GM21360 (cell line): ENCODE results near the gene GDE1.
A peak's percentile ranks its signal among the peaks of the same experiment; 100 is the strongest.
"Not testable (repeated sequence)": the region's sequence is repeated elsewhere in the genome, so short reads cannot be mapped to it uniquely, and the experiment has no call there.

ENCODE experiments used
- ATAC-seq: cut with Tn5 transposase; IDR thresholded peaks from one replicate; pipeline ENCODE4 v1.9.1; 2021; ENCODE audit warnings: mild to moderate bottlenecking, moderate library complexity; ENCODE audit not compliant: unreplicated experiment

GDE1 gene

GRCh38 chr16:19521471-19522396 is at the start of gene GDE1:
Gene GDE1, minus strand, starts transcription at chr16:19522098. Its CDS starts 134 bp downstream, at chr16:19521964.
- peak; percentile 65 for ATAC-seq

- no peak for ATAC-seq
Observed at GRCh38 chr16:19567560-19567959, 45.7 kb upstream of the GDE1 start.

GRCh38 chr16:19566362-19566761 is 44.5 kb upstream of the GDE1 start:
- ATAC-seq, result no peak

GRCh38 chr16:19563377-19563776 is 41.5 kb upstream of the GDE1 start:
- ATAC-seq, result no peak

- ATAC-seq, result no peak
Observed at GRCh38 chr16:19560078-19560477, 38.2 kb upstream of the GDE1 start.

GRCh38 chr16:19559242-19559910 is 37.5 kb upstream of the GDE1 start:
- ATAC-seq, result no peak

GRCh38 chr16:19555938-19556771 is 34.3 kb upstream of the GDE1 start:
- no peak for ATAC-seq

GRCh38 chr16:19555186-19555937 is 33.5 kb upstream of the GDE1 start, which contains the start of gene VPS35L:
Gene VPS35L, plus strand, starts transcription at chr16:19555703. Its CDS starts 27 bp downstream, at chr16:19555730.
- ATAC-seq, result peak; percentile 94

- no peak for ATAC-seq
Observed at GRCh38 chr16:19549673-19550072, 27.8 kb upstream of the GDE1 start.

- no peak for ATAC-seq
Observed at GRCh38 chr16:19548144-19548543, 26.2 kb upstream of the GDE1 start.

- not testable (repeated sequence) for ATAC-seq
Observed at GRCh38 chr16:19543278-19543996, 21.5 kb upstream of the GDE1 start.

- no peak for ATAC-seq
Observed at GRCh38 chr16:19542138-19542821, 20.4 kb upstream of the GDE1 start.

- ATAC-seq, result no peak
Observed at GRCh38 chr16:19540241-19540970, 18.5 kb upstream of the GDE1 start.

GRCh38 chr16:19532601-19533000 is 10.7 kb upstream of the GDE1 start:
- ATAC-seq, result no peak

GRCh38 chr16:19528666-19529065 is 6.8 kb upstream of the GDE1 start:
- no peak for ATAC-seq

GRCh38 chr16:19527161-19527560 is 5.3 kb upstream of the GDE1 start:
- ATAC-seq, result no peak

GRCh38 chr16:19525385-19525723 is 3.5 kb upstream of the GDE1 start:
- ATAC-seq, result no peak

- no peak for ATAC-seq
Observed at GRCh38 chr16:19524616-19525384, 2.9 kb upstream of the GDE1 start.
